Loucy (cell line): ENCODE data around the gene ADRB2.

Experiments
- CTCF ChIP-seq: fragments of 200-600 bp; sonication (generic); conservative IDR thresholded peaks from 2 replicates; pipeline ENCODE4 v1.5.1; 2014; ENCODE audit warnings: mild to moderate bottlenecking, antibody characterized with exemption, low read length
- EZH2phosphoT487 ChIP-seq: fragments of 200-600 bp; IDR thresholded peaks from 2 replicates; pipeline ENCODE4 v1.6.1; 2018; ENCODE audit warnings: antibody characterized with exemption, mild to moderate bottlenecking, moderate library complexity, borderline replicate concordance

- TF ChIP-seq CTCF (no peak), EZH2phosphoT487 (no peak)
These were observed 21.0 kb downstream of the ADRB2 start for GRCh38 chr5:148847456-148847855.
